K562 (cell line): ENCODE results near the gene C1orf167. TPM values are rescaled to one million over a fixed set of nuclear protein-coding genes. Genes with fewer than 3 reads are reported as not detected.

Experiments used
- ATAC-seq: fragments of 200-7000 bp; cut with Tn5 transposase; 3 replicates; pipeline ENCODE4 v1.9.1; 2020; ENCODE audit warnings: moderate library complexity
- BruUV-seq: library from RNA; stranded (reverse); fragments of 400-500 nt; replicated peaks from 2 replicates; lab custom pipeline; 2021; lab: Mats Ljungman, UMichigan
- CTCF ChIA-PET: fragments of 300-600 bp; formaldehyde crosslinking; extraction: SDS; loops from one replicate; lab custom pipeline; 2021; ENCODE audit warnings: low intra/inter-chr PET ratio; lab: Yijun Ruan, JAX
- POLR2A ChIA-PET: fragments of 300-600, 350-650 bp; sonication (Branson Sonifier 250); formaldehyde crosslinking; extraction: SDS; loops from one replicate; lab custom pipeline; 2021; ENCODE audit warnings: antibody characterized with exemption, inconsistent platforms; lab: Yijun Ruan, JAX
- DNase-seq, 4 experiments: peaks; one replicate each; pipeline versions ENCODE4 v3.0.0 to v3.0.0-alpha.2; 2011 to 2018; ENCODE audit warnings: low spot score in 3 of 4, mixed read lengths in 3 of 4; ENCODE audit errors: extremely low read depth in 1 of 4
- FAIRE-seq: peaks from 2 replicates; lab custom pipeline; 2011; peaks lifted over from hg19 to GRCh38; lab: Jason Lieb, UNC
- H2AFZ ChIP-seq: 2 replicates; pipeline ENCODE4 v1.6.0; 2011; ENCODE audit warnings: low read depth, low read length, control low read depth, inconsistent platforms
- H3K27ac ChIP-seq: fragments of 200-600 bp; 3 replicates; pipeline ENCODE4 v1.8.0; 2011; ENCODE audit warnings: low read depth, mild to moderate bottlenecking, control low read depth, inconsistent platforms, low read length, moderate library complexity, mixed read lengths; ENCODE audit errors: extremely low read depth
- H3K27me3 ChIP-seq, 2 experiments: fragments of 300-600 bp in 1 of 2; 2 replicates in 1 of 2; 3 replicates in 1 of 2; pipeline versions ENCODE4 v1.6.0 to v1.8.0; 2011; ENCODE audit warnings: inconsistent platforms in 2 of 2, low read length in 2 of 2, mild to moderate bottlenecking in 1 of 2, mixed read lengths in 1 of 2, moderate library complexity in 1 of 2; ENCODE audit not compliant: control insufficient read depth in 2 of 2, insufficient read depth in 2 of 2
- H3K36me3 ChIP-seq: fragments of 300-600 bp; 3 replicates; pipeline ENCODE4 v1.8.0; 2011; ENCODE audit warnings: mild to moderate bottlenecking, low read length, inconsistent platforms; ENCODE audit not compliant: control insufficient read depth, insufficient read depth
- H3K4me1 ChIP-seq, 2 experiments: fragments of 200-600 bp in 1 of 2; replicated peaks in 1 of 2; 2 replicates in 1 of 2; 3 replicates in 1 of 2; pipeline versions ENCODE4 v1.5.1 to v1.8.0; 2011; ENCODE audit warnings: inconsistent platforms in 2 of 2, low read length in 2 of 2, mild to moderate bottlenecking in 1 of 2, mixed read lengths in 1 of 2, moderate library complexity in 1 of 2; ENCODE audit not compliant: control insufficient read depth in 2 of 2, insufficient read depth in 2 of 2
- H3K4me2 ChIP-seq: 2 replicates; pipeline ENCODE4 v1.6.1; 2011; ENCODE audit warnings: low read length, control low read depth, inconsistent platforms, mixed read lengths; ENCODE audit not compliant: insufficient read depth
- H3K4me3 ChIP-seq: fragments of 200-600 bp; sonication (generic), shearing (Covaris generic); 2 replicates; pipeline ENCODE4 v1.5.1; 2016; ENCODE audit warnings: control low read depth, inconsistent platforms
- H3K79me2 ChIP-seq: fragments of 200-600 bp; 3 replicates; pipeline ENCODE4 v1.8.0; 2011; ENCODE audit warnings: low read length, inconsistent platforms; ENCODE audit not compliant: control insufficient read depth, insufficient read depth
- H3K9ac ChIP-seq, 2 experiments: 2 replicates each; pipeline versions ENCODE4 v1.6.0 to v1.6.1; 2011; ENCODE audit warnings: low read depth in 2 of 2, low read length in 2 of 2, control low read depth in 1 of 2, inconsistent platforms in 1 of 2, mild to moderate bottlenecking in 1 of 2, mixed read lengths in 1 of 2; ENCODE audit not compliant: insufficient read depth in 1 of 2
- H3K9me1 ChIP-seq: one replicate; pipeline ENCODE4 v1.6.0; 2011; ENCODE audit warnings: inconsistent platforms, mild to moderate bottlenecking, low read length, moderate library complexity; ENCODE audit not compliant: control insufficient read depth, insufficient read depth
- H3K9me3 ChIP-seq: replicated peaks from 2 replicates; pipeline ENCODE4 v1.5.1; 2011; ENCODE audit warnings: low read depth, low read length, inconsistent platforms; ENCODE audit not compliant: control insufficient read depth, insufficient read depth
- H4K20me1 ChIP-seq: replicated peaks from 2 replicates; pipeline ENCODE4 v1.6.1; 2011; ENCODE audit warnings: low read length, inconsistent platforms, mixed read lengths; ENCODE audit not compliant: control insufficient read depth, insufficient read depth
- ADNP ChIP-seq: fragments of 200-800 bp; sonication (Bioruptor generic); IDR thresholded peaks from 2 replicates; pipeline ENCODE4 v1.6.1; 2016; ENCODE audit warnings: missing genetic modification characterization, missing compliant biosample characterization
- BCOR ChIP-seq: fragments of 450-650 bp; IDR thresholded peaks from 2 replicates; pipeline ENCODE4 v1.6.1; 2016
- FOXA3 ChIP-seq, 2 experiments: fragments of 450-650 bp in 1 of 2; sonication (generic) in 1 of 2; formaldehyde crosslinking; IDR thresholded peaks in 1 of 2; conservative IDR thresholded peaks in 1 of 2; 2 replicates each; pipeline versions ENCODE4 v1.4.0 to v1.8.0; 2020 to 2022; ENCODE audit warnings: mild to moderate bottlenecking in 2 of 2, missing genetic modification reagents in 1 of 2
- GTF2A2 ChIP-seq: IDR thresholded peaks from 2 replicates; pipeline ENCODE4 v1.6.1; 2016; ENCODE audit warnings: mild to moderate bottlenecking, missing genetic modification characterization, missing compliant biosample characterization
- HDAC2 ChIP-seq: fragments of 450-650 bp; IDR thresholded peaks from 2 replicates; pipeline ENCODE4 v1.6.1; 2016; ENCODE audit warnings: mild to moderate bottlenecking
- KDM1A ChIP-seq, 2 experiments: fragments of 450-650 bp; IDR thresholded peaks; 2 replicates each; pipeline ENCODE4 v1.6.1; 2016; ENCODE audit warnings: mild to moderate bottlenecking in 2 of 2
- RBFOX2 ChIP-seq: fragments of 200-400 bp; formaldehyde crosslinking; IDR thresholded peaks from 2 replicates; pipeline ENCODE4 v1.6.1; 2017; ENCODE audit warnings: low read depth, mild to moderate bottlenecking, low read length, moderate library complexity
- RCOR1 ChIP-seq, 2 experiments: IDR thresholded peaks; 2 replicates each; pipeline ENCODE4 v1.6.1; 2012; ENCODE audit warnings: low read depth in 2 of 2, low read length in 2 of 2, borderline replicate concordance in 1 of 2, improper control_type of control experiment in 1 of 2
- YY1 ChIP-seq, 3 experiments: IDR thresholded peaks; 2 replicates each; pipeline ENCODE4 v1.6.1; 2011; ENCODE audit warnings: low read length in 2 of 3, mild to moderate bottlenecking in 2 of 3, moderate library complexity in 2 of 3, borderline replicate concordance in 1 of 3, control low read depth in 1 of 3, low read depth in 1 of 3; ENCODE audit not compliant: insufficient read depth in 3 of 3, insufficient replicate concordance in 2 of 3, control insufficient read depth in 1 of 3, insufficient read length in 1 of 3; ENCODE audit errors: extremely low read depth in 1 of 3
- ZNF143 ChIP-seq: sonication (generic); formaldehyde crosslinking; IDR thresholded peaks from 2 replicates; pipeline ENCODE4 v1.9.0; 2022; ENCODE audit warnings: mild to moderate bottlenecking, missing genetic modification reagents
- ZNF696 ChIP-seq: fragments of 250-450 bp; sonication (Bioruptor Pico); conservative IDR thresholded peaks from 2 replicates; pipeline ENCODE4 v1.4.0; 2020; ENCODE audit warnings: mild to moderate bottlenecking, moderate library complexity
- WGBS: fragments of 100-300 bp; shearing (Covaris generic); methylation state at CpG from one replicate; pipeline ENCODE4 v1.1.6; 2016; ENCODE audit warnings: low coverage, mixed read lengths; ENCODE audit not compliant: insufficient coverage; ENCODE audit errors: missing lambda C conversion rate; 5-methylcytosine and 5-hydroxymethylcytosine counted together
- in situ Hi-C: fragments of 300-500 bp; cut with MboI; formaldehyde crosslinking; loops from 4 replicates; pipeline ENCODE4 v1.15.0; 2018; ENCODE audit warnings: inconsistent platforms, mixed read lengths
- intact Hi-C: fragments of 100-400 bp; cut with micrococcal nuclease; formaldehyde crosslinking; loops from 2 replicates; pipeline ENCODE4 v1.14.2; 2022
- polyA plus RNA-seq, 8 experiments: library from polyadenylated mRNA; depleted of rRNA in 4 of 8; stranded (reverse) in 5 of 8; unstranded in 3 of 8; fragments of >200 nt; fragmentation: Nextera tagmentation in 2 of 8; fragmentation: Illumina TruSeq in 1 of 8; extraction: Ambion mirVana in 2 of 8; extraction: Trizol in 1 of 8; gene quantifications; 2 replicates each; pipeline versions ENCODE4 v1.2.1 to v1.2.3, GENCODE V29; 2011 to 2014; ENCODE audit warnings: inconsistent platforms in 1 of 8, missing spikeins in 1 of 8
- total RNA-seq, 7 experiments: library from RNA; depleted of rRNA in 6 of 7; stranded (reverse); fragments of >200 nt in 6 of 7; fragmentation: Illumina TruSeq in 2 of 7; extraction: Trizol in 2 of 7; gene quantifications; 2 replicates each; pipeline versions ENCODE4 v1.2.1 to v1.2.3, GENCODE V29; 2011 to 2021; ENCODE audit warnings: low replicate concordance in 1 of 7
- TF ChIP-seq, protein P1 (sequence below): sonication (generic); formaldehyde crosslinking; IDR thresholded peaks from 2 replicates; pipeline ENCODE4 v1.5.0; 2020; ENCODE audit warnings: missing genetic modification reagents
- TF ChIP-seq, protein P2 (sequence below): fragments of 450-650 bp; IDR thresholded peaks from 2 replicates; pipeline ENCODE4 v1.6.1; 2018; ENCODE audit not compliant: partially characterized antibody
- TF ChIP-seq, protein P3 (sequence below): IDR thresholded peaks from 2 replicates; pipeline ENCODE4 v1.6.1; 2011; ENCODE audit warnings: borderline replicate concordance, low read depth, mild to moderate bottlenecking, moderate library complexity, low read length; ENCODE audit not compliant: insufficient read depth, poor library complexity, severe bottlenecking

C1orf167 gene
- total and polyA plus RNA-seq, 9 of the 15 experiments (the other 6 are each of a cell fraction or from before 2014, with no cell fraction given) = 0.22 to 0.86 (median 0.31) TPM; not detected in 2

DNA sequence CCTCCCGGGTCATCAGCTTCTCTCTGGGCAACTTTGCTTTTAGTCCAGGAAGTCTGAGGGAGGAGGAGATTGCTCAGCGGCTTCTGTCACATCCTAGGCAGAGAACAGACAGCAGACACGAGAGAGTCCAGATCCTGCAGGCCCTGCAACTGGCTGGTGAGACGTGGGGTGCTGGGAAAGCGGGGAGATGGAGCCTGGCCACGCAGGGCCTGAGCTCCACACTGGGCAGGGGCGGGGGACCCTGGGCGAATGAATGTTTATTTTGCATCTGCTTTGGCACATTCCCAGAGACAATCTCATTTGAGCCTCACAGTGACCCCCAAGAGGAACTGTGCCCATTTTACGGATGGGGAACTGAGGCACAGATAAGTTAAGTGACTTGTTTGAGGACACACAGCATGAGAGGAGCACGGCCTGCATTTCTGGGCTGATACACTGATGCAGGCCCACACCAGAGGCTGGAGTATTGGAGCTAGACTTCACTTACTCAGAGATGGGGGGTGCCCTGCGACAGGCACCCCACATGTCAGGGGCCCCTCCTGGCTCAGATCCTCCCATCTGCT is 9.6 kb downstream of the C1orf167 start:
- H3K36me3 ChIP-seq = no peaks in the 10 kb centered on the region
- in situ Hi-C loops (no loop called here), intact Hi-C loops (no loop called here)
- peaks cover 5 to 22% of the 10 kb centered on the region in 2 experiments; a peak in 4 of 5 replicates for H3K4me1 ChIP-seq
- H4K20me1 ChIP-seq = no peaks in the 10 kb centered on the region; the same call in 1 of the 2 replicates
- DNase-seq (no peak), ATAC-seq (no peak), FAIRE-seq (no peak)
- 68% methylated on average over 10 of the region's 11 CpGs for WGBS
- BruUV-seq = no TSS peak
- CTCF ChIA-PET = no interaction called here
- no peaks in the 10 kb centered on the region for H3K9me3 ChIP-seq
- POLR2A ChIA-PET = interaction anchor here (0.5 to 1.3 kb wide), 6 partner anchors 16 to 196 kb away, joined by 3 to 7 read pairs (median 3); no protein-coding TSS in a partner anchor
- H3K9ac ChIP-seq = peak overlapping the region in 1 of 2 experiments; percentile 63; a peak in 2 of 4 replicates
- no peaks in the 10 kb centered on the region for H3K9me1 ChIP-seq
- H3K4me3 ChIP-seq = no peak overlapping the region
- no peak overlapping the region for H2AFZ ChIP-seq
- H3K27ac ChIP-seq = no peak overlapping the region
- no peak overlapping the region for H3K4me2 ChIP-seq
- H3K79me2 ChIP-seq = no peaks in the 10 kb centered on the region
- no peaks in the 10 kb centered on the region for H3K27me3 ChIP-seq
- TF ChIP-seq RCOR1 (IDR thresholded peaks at IDR 0.05; ENCODE audit: borderline replicate concordance in 1 of 2, low read depth in 2 of 2, low read length in 2 of 2) (peak in 1 of 2 experiments; percentile 52; a peak in 1 of 4 replicates), FOXA3 (CRISPR knock-in tag; conservative IDR thresholded peaks at IDR 0.05 in 1 of 2, IDR thresholded peaks at IDR 0.05 in 1 of 2) (0 out of 4 replicates have a peak, but pooled peaks of 1 of the 2 experiments have one; percentile 24), KDM1A (IDR thresholded peaks at IDR 0.05) (peak; percentile 27 to 60; a peak in 1 of 4 replicates), RBFOX2 (no peak), ZNF143 (CRISPR knock-in tag) (no peak), YY1 (IDR thresholded peaks at IDR 0.05; ENCODE audit: borderline replicate concordance in 1 of 3, control insufficient read depth in 1 of 3, extremely low read depth in 1 of 3, insufficient read depth in 3 of 3, insufficient read length in 1 of 3, insufficient replicate concordance in 2 of 3, low read depth in 1 of 3, low read length in 2 of 3) (no peak), ZNF696 (CRISPR knock-in tag) (no peak), BCOR (peak; percentile 92), GTF2A2 (tag) (no peak), ADNP (tag) (0 out of 2 replicates have a peak, but pooled peaks have one; percentile 51), HDAC2 (0 out of 2 replicates have a peak, but pooled peaks have one; percentile 29)
- TF ChIP-seq, protein P1, sequence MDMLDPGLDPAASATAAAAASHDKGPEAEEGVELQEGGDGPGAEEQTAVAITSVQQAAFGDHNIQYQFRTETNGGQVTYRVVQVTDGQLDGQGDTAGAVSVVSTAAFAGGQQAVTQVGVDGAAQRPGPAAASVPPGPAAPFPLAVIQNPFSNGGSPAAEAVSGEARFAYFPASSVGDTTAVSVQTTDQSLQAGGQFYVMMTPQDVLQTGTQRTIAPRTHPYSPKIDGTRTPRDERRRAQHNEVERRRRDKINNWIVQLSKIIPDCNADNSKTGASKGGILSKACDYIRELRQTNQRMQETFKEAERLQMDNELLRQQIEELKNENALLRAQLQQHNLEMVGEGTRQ (CRISPR knock-in tag) = no peak
- TF ChIP-seq, protein P2, sequence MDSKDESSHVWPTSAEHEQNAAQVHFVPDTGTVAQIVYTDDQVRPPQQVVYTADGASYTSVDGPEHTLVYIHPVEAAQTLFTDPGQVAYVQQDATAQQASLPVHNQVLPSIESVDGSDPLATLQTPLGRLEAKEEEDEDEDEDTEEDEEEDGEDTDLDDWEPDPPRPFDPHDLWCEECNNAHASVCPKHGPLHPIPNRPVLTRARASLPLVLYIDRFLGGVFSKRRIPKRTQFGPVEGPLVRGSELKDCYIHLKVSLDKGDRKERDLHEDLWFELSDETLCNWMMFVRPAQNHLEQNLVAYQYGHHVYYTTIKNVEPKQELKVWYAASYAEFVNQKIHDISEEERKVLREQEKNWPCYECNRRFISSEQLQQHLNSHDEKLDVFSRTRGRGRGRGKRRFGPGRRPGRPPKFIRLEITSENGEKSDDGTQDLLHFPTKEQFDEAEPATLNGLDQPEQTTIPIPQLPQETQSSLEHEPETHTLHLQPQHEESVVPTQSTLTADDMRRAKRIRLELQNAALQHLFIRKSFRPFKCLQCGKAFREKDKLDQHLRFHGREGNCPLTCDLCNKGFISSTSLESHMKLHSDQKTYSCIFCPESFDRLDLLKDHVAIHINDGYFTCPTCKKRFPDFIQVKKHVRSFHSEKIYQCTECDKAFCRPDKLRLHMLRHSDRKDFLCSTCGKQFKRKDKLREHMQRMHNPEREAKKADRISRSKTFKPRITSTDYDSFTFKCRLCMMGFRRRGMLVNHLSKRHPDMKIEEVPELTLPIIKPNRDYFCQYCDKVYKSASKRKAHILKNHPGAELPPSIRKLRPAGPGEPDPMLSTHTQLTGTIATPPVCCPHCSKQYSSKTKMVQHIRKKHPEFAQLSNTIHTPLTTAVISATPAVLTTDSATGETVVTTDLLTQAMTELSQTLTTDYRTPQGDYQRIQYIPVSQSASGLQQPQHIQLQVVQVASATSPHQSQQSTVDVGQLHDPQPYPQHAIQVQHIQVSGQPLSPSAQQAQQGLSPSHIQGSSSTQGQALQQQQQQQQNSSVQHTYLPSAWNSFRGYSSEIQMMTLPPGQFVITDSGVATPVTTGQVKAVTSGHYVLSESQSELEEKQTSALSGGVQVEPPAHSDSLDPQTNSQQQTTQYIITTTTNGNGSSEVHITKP = no peak
- TF ChIP-seq, protein P3, sequence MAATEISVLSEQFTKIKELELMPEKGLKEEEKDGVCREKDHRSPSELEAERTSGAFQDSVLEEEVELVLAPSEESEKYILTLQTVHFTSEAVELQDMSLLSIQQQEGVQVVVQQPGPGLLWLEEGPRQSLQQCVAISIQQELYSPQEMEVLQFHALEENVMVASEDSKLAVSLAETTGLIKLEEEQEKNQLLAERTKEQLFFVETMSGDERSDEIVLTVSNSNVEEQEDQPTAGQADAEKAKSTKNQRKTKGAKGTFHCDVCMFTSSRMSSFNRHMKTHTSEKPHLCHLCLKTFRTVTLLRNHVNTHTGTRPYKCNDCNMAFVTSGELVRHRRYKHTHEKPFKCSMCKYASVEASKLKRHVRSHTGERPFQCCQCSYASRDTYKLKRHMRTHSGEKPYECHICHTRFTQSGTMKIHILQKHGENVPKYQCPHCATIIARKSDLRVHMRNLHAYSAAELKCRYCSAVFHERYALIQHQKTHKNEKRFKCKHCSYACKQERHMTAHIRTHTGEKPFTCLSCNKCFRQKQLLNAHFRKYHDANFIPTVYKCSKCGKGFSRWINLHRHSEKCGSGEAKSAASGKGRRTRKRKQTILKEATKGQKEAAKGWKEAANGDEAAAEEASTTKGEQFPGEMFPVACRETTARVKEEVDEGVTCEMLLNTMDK = no peak
